ENCODE data around the gene EPHB2.

GRCh38 chr1:22755641-22756040, 45.0 kb downstream of the EPHB2 start:
- TF ChIP-seq, protein P1, sequence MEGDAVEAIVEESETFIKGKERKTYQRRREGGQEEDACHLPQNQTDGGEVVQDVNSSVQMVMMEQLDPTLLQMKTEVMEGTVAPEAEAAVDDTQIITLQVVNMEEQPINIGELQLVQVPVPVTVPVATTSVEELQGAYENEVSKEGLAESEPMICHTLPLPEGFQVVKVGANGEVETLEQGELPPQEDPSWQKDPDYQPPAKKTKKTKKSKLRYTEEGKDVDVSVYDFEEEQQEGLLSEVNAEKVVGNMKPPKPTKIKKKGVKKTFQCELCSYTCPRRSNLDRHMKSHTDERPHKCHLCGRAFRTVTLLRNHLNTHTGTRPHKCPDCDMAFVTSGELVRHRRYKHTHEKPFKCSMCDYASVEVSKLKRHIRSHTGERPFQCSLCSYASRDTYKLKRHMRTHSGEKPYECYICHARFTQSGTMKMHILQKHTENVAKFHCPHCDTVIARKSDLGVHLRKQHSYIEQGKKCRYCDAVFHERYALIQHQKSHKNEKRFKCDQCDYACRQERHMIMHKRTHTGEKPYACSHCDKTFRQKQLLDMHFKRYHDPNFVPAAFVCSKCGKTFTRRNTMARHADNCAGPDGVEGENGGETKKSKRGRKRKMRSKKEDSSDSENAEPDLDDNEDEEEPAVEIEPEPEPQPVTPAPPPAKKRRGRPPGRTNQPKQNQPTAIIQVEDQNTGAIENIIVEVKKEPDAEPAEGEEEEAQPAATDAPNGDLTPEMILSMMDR (IDR thresholded peaks at IDR 0.05): no peak
- TF ChIP-seq POLR2A (IDR thresholded peaks at IDR 0.05) (no peak), EP300 (IDR thresholded peaks at IDR 0.05) (no peak)

Data from sigmoid colon (tissue), 4 donors.